ENCODE results near the gene MPPED1.
A peak's percentile ranks its signal among the peaks of the same experiment; 100 is the strongest.

Gene MPPED1, protein sequence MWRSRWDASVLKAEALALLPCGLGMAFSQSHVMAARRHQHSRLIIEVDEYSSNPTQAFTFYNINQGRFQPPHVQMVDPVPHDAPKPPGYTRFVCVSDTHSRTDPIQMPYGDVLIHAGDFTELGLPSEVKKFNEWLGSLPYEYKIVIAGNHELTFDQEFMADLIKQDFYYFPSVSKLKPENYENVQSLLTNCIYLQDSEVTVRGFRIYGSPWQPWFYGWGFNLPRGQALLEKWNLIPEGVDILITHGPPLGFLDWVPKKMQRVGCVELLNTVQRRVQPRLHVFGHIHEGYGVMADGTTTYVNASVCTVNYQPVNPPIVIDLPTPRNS

GRCh38 chr22:43411869-43412807 is at the start of gene MPPED1:
Gene MPPED1, plus strand, starts transcription at chr22:43412014. Its CDS starts 12,972 bp downstream, at chr22:43424986.
- no peak for DNase-seq (ENCODE audit: low spot score)

DNA sequence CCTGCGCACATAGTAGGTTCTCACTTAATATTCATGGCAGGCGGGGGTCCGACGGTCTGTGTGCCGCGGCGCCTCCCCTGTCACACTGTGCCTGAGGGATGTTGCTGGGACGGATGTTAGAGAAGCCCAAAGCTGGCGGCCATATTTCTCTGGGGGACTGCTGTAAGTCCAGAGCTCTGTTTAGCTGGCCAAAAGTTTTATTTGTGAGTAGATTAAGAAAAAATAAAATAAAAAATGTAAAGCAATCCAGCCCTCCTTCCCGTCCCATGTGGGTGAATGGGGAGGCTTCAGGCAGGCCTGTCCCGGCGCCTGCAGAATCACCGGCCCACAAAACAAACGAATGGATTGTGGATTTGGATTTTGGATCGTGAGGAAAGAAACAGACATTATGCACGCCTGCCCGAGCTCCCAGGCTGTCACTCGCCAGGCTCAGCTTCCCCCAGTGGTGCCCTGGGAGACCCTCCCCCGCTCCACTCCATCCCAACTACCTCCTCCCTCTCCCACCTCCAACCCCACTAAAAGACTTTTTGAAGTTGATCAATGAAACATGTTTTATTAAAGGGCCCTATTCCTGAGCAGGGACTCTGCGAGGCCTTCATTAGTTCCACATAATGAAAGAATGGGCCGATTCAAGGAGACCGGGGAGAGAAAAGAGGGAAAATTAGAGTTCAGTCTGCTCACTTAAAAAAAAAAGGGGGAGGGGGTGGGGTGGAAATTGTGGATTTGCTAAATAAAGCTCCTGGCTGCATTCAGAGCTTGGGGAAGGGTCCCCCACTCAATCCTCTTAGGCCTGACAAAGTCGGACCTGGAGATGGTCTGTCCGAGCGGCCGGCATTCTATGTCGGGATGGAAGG is 48.3 kb upstream of the MPPED1 start:
- DNase-seq (ENCODE audit: low spot score), result no peak

DNA sequence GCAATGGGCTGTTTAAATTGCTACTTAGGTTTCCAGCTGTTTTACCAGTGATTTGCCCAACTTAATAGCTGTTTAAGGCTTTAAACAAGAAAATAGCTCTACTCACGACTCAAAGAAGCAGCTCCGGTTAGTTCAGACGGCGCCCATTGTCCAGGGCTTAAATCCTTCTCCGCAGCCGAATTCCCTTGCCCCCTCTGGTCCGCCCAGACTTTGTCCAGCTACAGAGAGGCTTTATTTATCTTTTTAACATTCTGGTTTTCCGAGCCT is 47.7 kb upstream of the MPPED1 start:
- DNase-seq (ENCODE audit: low spot score), result no peak

DNA sequence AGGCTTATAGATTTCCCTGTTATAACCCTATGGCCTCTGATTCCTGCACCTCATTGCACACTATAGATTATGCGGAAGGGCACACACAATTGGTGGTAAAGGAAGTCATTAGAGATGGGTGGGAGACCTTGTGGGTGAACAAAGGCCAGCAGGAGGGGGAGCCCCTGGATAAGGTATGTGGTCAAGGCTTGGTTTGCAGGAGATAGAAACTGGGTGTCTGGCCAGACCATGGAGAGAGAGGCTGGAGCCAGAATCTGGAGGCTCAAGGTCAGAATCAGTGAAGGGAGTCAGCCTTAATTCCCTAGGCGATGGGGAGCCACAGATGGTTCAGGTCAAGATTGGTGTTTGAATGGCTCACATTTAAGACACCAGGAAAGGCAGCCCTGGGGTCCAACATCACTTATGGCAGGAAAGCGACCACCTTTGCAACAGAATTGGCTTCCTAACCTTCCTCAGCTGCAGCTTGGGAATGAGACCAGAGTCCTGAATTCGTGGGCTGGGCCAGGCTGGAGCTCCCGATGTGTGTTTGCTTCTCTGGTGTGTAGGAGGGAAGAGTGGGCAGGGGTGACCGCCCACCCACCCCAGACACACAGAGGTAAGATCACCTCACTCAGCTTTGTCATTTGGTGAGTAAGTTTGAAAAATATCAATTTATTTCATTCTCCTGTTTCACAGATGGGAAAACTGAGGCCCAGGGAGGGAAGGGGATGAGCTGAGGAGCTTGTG is 45.9 kb upstream of the MPPED1 start:
- DNase-seq (ENCODE audit: low spot score), result no peak

- DNase-seq (ENCODE audit: low spot score), result no peak
Observed at GRCh38 chr22:43370036-43370435, 41.8 kb upstream of the MPPED1 start.

DNA sequence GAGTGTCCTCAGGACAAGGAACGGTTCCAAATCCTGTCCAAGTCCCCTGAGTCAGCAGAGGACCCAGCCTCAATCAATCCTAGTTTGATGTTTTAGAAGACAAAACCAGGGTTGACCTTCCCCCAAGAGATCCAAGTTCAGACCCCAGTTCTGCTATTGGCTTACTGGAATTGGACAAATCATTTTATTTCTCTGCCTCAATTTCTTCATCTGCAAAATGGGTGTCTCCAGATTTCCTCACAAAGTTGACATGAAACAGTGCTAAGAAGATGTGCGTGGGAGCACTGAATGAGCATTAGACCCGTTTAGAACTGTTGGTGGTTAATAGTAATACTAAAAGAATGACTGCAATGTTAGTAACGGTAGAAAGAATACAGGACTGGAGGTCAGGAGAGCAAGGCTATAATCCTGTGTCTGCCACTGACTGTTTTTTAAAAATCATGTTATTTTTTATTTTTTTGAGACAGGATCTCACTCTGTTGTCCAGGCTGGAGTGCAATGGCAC is 35.8 kb upstream of the MPPED1 start:
- DNase-seq (ENCODE audit: low spot score), result no peak

DNA sequence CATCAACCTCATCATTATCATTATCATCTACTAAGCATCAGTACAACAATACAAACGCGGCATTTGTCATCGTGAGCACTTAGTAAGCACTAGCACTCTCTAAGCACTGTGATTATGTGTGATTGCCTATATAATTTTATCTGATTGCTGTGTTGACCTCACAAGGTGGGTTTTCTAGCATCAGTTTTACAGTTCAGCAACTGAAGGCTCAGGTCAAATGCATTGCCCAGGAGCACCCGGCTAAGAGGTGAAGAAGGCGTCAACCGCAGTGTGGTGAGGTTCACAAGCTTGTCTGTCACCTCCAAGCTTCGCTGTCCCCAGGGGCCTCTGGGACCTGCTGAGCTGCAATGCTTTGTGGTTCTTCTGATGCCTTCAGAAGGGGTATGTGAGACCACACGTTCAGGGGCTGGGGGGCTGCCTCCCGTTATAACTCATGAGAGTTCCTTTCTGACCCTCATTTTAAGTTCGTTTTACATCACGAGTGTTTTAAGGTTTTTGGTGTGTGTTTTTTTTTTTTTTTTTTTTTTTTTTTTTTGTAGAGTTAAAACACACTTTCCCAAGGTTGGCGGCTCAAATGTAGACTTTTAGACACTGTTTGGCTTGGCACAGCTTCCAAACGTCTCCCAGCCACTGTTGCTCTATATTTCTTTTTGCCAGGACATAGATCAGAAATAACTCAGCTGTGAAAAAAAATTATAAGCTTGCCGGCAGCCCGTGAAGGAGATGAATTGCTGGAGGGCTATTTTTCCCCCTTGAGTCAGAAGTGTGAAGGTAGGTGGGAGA is 34.9 kb upstream of the MPPED1 start:
- DNase-seq (ENCODE audit: low spot score), result peak; percentile 53

DNA sequence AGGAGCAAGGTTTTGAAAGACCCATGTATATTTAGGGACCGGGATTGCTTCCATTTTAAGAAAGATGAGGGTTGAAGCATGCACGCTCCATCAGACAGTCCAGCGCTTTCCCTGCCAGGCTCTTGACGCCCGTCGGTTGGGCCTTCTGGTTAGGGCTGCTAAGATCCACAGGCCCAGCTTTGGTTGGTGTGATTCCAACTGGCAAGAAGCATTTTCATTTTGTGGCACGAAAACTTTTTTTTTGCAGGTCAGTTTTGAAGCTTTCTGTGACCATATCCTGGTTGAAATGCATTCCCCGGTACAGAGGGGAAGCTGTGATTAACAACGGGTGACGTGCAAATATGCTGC is 34.3 kb upstream of the MPPED1 start:
- no peak for DNase-seq (ENCODE audit: low spot score)

DNA sequence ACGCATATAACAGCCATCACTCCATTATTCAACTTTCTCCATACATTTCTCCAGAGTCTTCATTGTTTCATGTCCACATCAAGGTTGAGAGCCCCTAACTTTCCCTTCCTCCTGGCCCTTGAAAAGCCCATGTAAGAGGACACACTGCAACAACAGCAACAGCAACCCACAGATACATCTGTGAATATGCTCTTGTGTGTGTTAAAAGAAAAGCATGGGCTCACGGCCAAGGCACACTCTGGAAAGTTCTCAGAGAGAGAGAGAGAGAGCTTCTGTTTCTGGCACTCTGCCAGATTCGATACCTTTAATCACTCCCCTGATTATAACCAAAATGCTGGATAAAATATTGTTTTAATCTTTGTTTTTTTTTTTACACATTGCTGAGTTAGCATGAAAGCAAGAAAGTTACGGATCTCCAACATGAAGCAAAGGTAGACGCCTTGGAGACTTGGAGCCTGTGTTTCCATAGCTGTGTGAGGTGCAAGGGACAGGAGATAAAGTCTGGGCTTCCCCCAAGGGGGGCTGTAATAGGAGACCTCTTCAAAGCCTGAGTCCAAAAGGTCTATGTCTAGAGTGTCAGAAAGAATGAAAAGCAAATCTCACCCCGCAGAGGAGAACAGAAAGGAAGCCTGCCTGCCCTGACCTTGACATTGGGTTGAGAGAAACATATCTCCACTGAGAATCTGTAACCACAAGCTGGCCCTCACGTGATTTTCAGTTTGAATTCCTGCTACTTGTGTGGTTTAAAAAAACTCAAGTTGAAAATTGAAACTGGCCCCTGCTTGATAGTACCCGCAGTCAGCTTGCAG is 33.7 kb upstream of the MPPED1 start:
- no peak for DNase-seq (ENCODE audit: low spot score)

DNA sequence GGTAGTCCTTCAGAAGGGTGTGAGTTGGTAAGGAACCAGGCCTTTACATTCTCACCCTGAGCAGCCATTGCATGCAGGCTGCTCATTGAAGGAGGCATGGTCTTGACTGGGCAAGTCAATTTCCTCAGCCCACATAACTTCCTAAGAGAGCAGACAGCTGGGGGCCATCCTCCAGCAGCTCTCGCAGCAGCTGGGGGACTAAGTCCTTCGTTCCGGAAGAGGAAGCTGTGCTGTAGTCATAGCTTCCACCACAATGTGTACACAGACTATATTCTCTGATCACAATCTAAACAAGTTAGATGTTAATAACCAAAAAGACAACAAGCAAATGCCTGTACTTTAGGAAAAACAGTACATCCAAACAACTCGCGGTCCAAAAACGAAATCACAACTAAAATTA is 30.1 kb upstream of the MPPED1 start:
- peak; percentile 28 for DNase-seq (ENCODE audit: low spot score)

DNA sequence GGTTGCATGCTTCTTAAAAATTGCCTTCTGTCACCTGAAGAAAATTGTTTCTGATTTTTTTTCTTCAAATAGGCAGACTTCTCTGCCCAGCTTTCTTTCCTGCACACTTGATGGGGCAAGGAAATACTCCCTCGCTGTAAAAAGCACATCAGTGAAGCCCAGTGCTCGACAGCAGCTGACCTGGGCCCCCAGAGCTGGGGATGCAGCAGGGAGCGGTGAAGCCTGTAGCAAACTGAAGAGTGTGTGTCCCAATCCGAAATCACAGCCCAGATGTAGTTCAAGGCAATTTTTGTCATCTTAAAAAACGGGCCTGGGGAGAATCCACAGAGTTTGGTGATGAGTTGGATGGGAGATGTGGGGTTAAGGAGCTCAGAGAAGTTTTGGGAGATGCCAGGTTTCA is 27.0 kb upstream of the MPPED1 start:
- DNase-seq (ENCODE audit: low spot score), result no peak

- DNase-seq (ENCODE audit: low spot score), result peak; percentile 72
Observed at GRCh38 chr22:43385770-43386641, 25.8 kb upstream of the MPPED1 start.

DNA sequence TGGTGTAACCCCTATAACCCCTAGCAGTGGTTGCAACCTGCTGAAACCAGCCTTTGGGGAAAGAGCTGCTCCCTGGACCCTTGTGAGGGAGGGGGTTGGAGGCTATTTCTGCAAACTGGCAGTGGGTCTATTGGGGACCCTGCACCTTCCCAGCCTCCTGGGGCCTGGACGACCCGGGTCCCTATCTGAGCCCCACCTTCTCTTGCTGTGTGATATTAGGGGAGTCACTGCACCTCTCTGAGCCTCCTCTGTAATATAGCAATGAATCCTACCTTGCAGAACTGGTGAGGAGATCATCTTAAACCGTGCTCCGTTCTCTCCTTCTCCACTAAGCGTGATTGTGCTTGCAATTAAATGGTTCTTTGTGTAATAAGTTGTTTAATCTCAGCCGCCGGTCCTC is 24.0 kb upstream of the MPPED1 start:
- no peak for DNase-seq (ENCODE audit: low spot score)

DNA sequence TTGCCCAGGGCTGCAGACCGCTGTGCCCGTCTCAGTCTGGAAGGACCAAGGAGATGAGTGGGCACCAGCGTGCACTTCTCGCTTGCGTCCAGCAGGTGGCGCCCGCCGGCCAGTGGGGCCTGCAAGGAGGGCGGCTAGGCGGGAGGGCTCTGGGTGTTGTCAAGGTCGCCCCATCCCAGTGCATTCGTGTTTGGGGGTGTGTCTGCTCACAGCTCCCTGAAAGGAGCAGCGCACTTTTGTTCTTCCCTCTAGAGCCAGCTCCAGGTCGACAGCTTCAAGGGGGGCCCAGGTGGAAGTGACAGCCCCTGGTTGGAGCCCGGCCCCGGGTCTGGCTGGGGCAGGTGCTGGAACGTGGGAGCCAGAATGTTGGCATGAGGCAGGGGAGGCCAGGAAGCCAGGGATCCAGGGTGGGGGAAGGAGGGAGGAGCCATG is 23.4 kb upstream of the MPPED1 start:
- DNase-seq (ENCODE audit: low spot score), result peak; percentile 74

DNA sequence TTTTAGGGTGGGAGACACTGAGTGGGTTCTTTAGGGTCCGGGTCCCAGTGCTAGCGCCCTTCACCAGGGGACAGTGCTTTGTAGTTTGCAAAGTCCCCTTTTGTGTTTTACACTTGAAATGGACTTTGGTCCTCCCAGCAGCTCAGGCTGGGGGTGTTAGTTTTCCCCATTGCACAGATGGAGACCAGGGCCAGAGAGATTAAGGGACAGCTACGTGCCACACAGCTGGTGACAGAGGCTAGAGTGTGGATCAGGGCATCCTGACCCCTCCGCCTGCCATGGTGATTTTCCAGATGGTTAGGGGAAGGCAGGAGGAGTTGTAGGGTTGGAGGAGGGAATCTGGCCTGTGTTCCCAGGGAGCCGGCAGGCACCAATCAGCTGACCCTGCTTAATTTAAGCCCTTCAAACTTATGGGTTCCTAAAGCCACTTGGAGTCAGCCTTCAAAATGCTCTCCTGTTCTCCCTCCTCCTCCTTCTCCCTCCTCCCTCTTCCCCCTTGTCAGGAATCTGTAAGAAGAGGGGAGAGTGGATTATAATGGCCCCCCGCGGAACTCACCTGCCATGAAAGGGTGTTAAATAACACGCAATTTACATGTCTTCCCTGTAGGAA is 22.5 kb upstream of the MPPED1 start:
- DNase-seq (ENCODE audit: low spot score), result no peak

DNA sequence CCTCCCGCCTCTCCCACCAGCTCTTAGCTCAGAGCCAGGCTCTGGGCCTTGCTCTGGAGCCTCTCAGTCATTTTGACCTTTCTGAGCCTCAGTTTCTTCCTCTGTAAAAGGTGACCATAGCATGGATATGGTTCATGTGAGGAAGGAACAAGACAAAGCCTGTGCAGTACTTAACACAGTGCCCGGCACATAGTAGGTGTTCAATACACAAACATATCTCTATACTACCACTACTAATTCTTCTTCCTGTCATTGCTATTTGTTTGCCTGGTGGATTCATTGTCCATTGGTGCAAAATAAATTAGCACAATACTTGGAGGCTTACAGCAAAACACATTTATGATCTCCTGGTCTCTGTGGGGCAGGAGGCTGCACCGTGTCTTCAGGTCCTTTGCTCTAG is 21.6 kb upstream of the MPPED1 start:
- no peak for DNase-seq (ENCODE audit: low spot score)

DNA sequence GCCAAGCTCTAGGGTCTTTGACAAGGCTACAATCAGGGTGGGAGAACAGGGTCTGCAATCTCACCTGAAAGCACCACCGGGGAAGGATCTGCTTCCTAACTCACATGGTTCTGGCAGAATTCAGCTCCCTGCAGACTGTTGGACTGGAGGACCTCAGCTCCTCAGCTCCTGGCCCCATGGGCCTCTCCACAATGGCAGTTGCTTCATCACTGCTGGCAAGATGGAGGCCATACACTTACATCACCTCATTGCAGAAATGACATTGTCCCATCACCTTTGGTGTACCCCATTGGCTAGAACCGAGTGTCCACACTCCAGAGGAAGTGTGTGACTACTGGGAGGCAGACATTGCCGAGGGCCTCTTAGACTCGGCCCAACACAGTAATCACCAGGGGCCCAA is 20.9 kb upstream of the MPPED1 start:
- no peak for DNase-seq (ENCODE audit: low spot score)

DNA sequence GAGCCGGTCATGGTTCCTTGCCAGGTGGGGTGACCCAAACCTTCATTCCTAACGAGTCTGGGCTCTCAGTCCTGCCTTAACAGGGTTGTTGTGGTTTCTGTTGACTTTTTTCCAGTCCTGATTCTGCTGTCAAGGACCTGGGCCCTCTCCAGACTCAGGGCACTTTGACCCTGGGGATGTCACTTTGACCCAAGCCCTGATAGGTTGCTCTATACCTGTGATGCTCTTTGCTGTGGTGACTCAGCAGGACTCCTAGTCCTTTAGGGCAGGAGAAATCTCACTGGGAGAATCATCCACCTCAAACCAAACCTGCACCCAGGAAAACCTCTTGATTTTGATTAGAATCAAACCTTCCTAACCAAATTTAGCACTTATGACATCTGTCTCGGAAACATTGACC is 20.5 kb upstream of the MPPED1 start:
- no peak for DNase-seq (ENCODE audit: low spot score)

All from CD4-positive, alpha-beta T cell treated with Interleukin-15 for 4 hours (primary cell).